ENCODE data around the gene SLC22A7. TPM values are rescaled to one million over a fixed set of nuclear protein-coding genes. Genes with fewer than 3 reads are reported as not detected.

The SLC22A7 gene
- total and polyA plus RNA-seq, 2 of the 8 experiments (the other 6 are each of a cell fraction or from before 2014, with no cell fraction given): not detected

DNA sequence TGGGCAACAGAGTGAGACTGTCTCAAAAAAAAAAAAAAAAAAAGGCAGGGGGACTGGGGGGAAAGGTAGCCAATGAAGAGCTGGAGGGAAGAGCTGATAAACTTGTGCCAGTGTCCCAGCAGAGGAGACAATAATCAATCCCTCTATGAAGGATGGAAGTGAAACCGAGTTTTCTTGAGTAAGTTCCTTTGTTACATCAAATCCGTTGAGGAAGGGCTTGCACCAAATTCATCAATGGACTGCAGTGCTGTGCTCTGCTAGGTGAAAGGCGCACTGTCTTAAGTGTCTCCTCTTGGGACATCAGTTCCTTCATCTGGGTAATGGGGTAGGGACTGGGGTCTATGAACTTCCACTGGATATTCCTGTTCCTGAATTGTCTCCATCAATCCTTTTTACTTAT, 13.6 kb downstream of the SLC22A7 start:
- Histone ChIP-seq H2BK15ac (ENCODE audit: low read length) (no peak overlapping the region), H3K4ac (replicated peaks; ENCODE audit: insufficient read length, low read depth, low read length) (no peak overlapping the region), H4K5ac (ENCODE audit: insufficient read length, low read depth, low read length) (no peak overlapping the region), H3K9ac (replicated peaks in 1 of 4; ENCODE audit: extremely low read depth in 1 of 4, low read depth in 3 of 4, low read length in 3 of 4) (no peak overlapping the region), H3K14ac (ENCODE audit: insufficient read length) (no peak overlapping the region), H2AFZ (ENCODE audit: low read length) (no peak overlapping the region), H3K56ac (replicated peaks; ENCODE audit: insufficient read length, low read depth, low read length) (no peak overlapping the region), H4K8ac (ENCODE audit: extremely low read depth, insufficient read depth, low read length) (no peak overlapping the region), H2BK20ac (ENCODE audit: low read length) (no peak overlapping the region), H3K27me3 (replicated peaks in 1 of 4; ENCODE audit: control insufficient read depth in 3 of 4, extremely low read depth in 1 of 4, insufficient read depth in 3 of 4, low read length in 3 of 4) (0 out of 7 replicates have a peak, but pooled peaks cover 0 to 2% (median 0%) of the 10 kb centered on the region in 4 experiments), H3K18ac (ENCODE audit: extremely low read depth, low read length) (no peak overlapping the region), H3K79me2 (ENCODE audit: control insufficient read depth in 1 of 2, insufficient read depth in 2 of 2, low read length in 2 of 2) (no peaks in the 10 kb centered on the region), H3K4me1 (replicated peaks in 1 of 4; ENCODE audit: control insufficient read depth in 3 of 4, insufficient read depth in 4 of 4, low read length in 3 of 4) (peaks cover 7 to 15% (median 9%) of the 10 kb centered on the region in 4 experiments), H4K20me1 (replicated peaks in 1 of 2; ENCODE audit: control insufficient read depth in 1 of 2, insufficient read depth in 2 of 2, low read length in 2 of 2) (no peaks in the 10 kb centered on the region), H3K9me3 (ENCODE audit: insufficient read depth in 2 of 2, low read depth in 1 of 2, low read length in 1 of 2) (no peaks in the 10 kb centered on the region), H3K23me2 (ENCODE audit: low read depth, low read length) (peaks cover 8% of the 10 kb centered on the region), H2BK120ac (replicated peaks; ENCODE audit: low read depth, low read length) (no peak overlapping the region), H3K27ac (ENCODE audit: low read depth, low read length) (no peak overlapping the region), H3K23ac (ENCODE audit: insufficient read length) (no peak overlapping the region), H3K36me3 (ENCODE audit: control insufficient read depth in 2 of 4, insufficient read depth in 4 of 4, low read length in 3 of 4) (no peaks in the 10 kb centered on the region), H3K4me3 (ENCODE audit: extremely low read depth in 1 of 4, insufficient read depth in 2 of 4, low read depth in 3 of 4, low read length in 4 of 4) (no peak overlapping the region), H2BK5ac (ENCODE audit: low read depth, low read length) (no peak overlapping the region), H4K91ac (replicated peaks; ENCODE audit: insufficient read length, low read length) (no peak overlapping the region), H3K79me1 (ENCODE audit: low read depth, low read length) (no peaks in the 10 kb centered on the region), H2AK5ac (ENCODE audit: low read depth, low read length) (no peak overlapping the region), H3K4me2 (ENCODE audit: insufficient read depth in 1 of 2, low read depth in 2 of 2, low read length in 2 of 2) (no peak overlapping the region), H2BK12ac (ENCODE audit: low read depth, low read length) (no peak overlapping the region)
- POLR2A ChIA-PET (ENCODE audit: partially characterized antibody): no interaction called here
- 95% methylated on average over 3 of the region's 3 CpGs; no CpG with 5 or more reads in 1 of the 2 experiments for WGBS, 2 experiments (ENCODE audit: extremely low coverage in 1 of 2, insufficient coverage in 1 of 2, insufficient read length in 1 of 2, insufficient replicate concordance in 2 of 2, low coverage in 1 of 2, low lambda C conversion rate in 2 of 2, missing lambda C conversion rate in 1 of 2)
- DNase-seq (ENCODE audit: low read depth in 1 of 2, low spot score in 2 of 2): no peak
- CTCF ChIA-PET (ENCODE audit: partially characterized antibody): interaction anchor here (0.7 to 0.9 kb wide), 2 partner anchors 10 to 103 kb away, joined by 3 read pairs; no protein-coding TSS in a partner anchor
- FAIRE-seq: no peak
- TF ChIP-seq SIRT6 (IDR thresholded peaks at IDR 0.05; ENCODE audit: low read length) (no peak), EGR1 (IDR thresholded peaks at IDR 0.05; ENCODE audit: borderline replicate concordance, low read depth, low read length) (no peak), EZH2 (IDR thresholded peaks at IDR 0.05; ENCODE audit: low read depth, low read length, severe bottlenecking) (no peak), RFX5 (IDR thresholded peaks at IDR 0.05; ENCODE audit: borderline replicate concordance, low read depth, low read length) (no peak), RBBP5 (IDR thresholded peaks at IDR 0.05; ENCODE audit: borderline replicate concordance, low read depth, low read length) (no peak), SUZ12 (IDR thresholded peaks at IDR 0.05; ENCODE audit: low read length) (no peak), CHD1 (IDR thresholded peaks at IDR 0.05; ENCODE audit: low read depth, low read length) (no peak), KDM4A (IDR thresholded peaks at IDR 0.05; ENCODE audit: low read depth, low read length, severe bottlenecking) (no peak), NANOG (IDR thresholded peaks at IDR 0.05; ENCODE audit: insufficient read depth, low read depth, low read length, poor library complexity, severe bottlenecking) (no peak), TCF12 (IDR thresholded peaks at IDR 0.05; ENCODE audit: low read depth, low read length) (no peak), CHD2 (IDR thresholded peaks at IDR 0.05; ENCODE audit: low read length) (no peak)
- TF ChIP-seq, protein P1, sequence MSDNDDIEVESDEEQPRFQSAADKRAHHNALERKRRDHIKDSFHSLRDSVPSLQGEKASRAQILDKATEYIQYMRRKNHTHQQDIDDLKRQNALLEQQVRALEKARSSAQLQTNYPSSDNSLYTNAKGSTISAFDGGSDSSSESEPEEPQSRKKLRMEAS (IDR thresholded peaks at IDR 0.05): no peak
- TF ChIP-seq, protein P2, sequence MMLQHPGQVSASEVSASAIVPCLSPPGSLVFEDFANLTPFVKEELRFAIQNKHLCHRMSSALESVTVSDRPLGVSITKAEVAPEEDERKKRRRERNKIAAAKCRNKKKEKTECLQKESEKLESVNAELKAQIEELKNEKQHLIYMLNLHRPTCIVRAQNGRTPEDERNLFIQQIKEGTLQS (IDR thresholded peaks at IDR 0.05; ENCODE audit: insufficient read depth, low read depth, low read length): no peak
